Measurements from ENCODE around the gene ENTPD5.
A peak's percentile ranks its signal among the peaks of the same experiment; 100 is the strongest.
"Not testable (repeated sequence)": the region's sequence is repeated elsewhere in the genome, so short reads cannot be mapped to it uniquely, and the experiment has no call there.

The ENTPD5 gene, protein sequence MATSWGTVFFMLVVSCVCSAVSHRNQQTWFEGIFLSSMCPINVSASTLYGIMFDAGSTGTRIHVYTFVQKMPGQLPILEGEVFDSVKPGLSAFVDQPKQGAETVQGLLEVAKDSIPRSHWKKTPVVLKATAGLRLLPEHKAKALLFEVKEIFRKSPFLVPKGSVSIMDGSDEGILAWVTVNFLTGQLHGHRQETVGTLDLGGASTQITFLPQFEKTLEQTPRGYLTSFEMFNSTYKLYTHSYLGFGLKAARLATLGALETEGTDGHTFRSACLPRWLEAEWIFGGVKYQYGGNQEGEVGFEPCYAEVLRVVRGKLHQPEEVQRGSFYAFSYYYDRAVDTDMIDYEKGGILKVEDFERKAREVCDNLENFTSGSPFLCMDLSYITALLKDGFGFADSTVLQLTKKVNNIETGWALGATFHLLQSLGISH

DNA sequence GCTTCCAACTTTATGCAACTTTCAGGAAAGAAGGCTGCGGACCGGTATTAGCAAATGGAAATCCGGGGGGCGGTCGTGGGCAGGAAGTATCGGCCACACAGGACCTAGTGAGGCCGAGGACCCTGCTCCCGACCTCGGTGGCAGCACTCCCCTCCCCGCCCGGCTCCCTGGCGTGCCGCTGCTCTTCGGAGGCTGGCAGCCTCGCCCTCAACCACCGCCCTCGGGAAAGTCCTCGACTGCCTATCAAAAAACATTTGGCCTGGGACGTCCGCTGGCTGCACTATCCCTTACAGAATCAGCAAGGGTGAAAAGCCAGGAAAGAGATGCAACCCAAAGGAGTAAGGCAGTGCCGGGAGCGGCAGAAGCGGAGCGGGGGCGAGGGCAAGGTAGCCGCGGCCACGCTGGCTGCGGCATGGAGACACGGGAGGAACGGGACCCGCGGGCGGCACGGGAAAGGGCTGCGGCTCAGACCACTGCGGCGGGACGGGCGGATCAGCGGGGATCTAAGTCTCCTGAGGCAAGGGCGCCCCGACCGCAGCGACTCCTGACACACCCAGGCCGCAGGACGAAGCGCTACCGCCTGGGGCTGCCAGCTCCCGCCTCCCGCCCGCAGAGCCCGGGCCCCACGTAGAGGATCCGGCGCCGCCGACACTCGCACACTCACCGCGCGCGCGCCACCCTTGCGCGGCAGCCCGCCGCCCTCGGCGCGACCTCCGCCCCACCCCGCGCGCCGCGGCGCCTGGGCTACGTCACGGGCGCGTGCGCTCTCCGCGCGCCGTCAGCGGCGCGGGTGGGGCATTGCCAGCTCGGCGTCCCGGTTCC, at the start of gene ENTPD5, which contains the start of gene BBOF1:
Gene ENTPD5 (minus strand): TSS at position 703 of the 822 bp plus-strand sequence. CDS start 31,186 bp downstream, outside the sequence.
Gene BBOF1 (plus strand): TSS at position 764 of the 822 bp plus-strand sequence. CDS start 130 bp downstream, outside the sequence.
- peak; percentile 84 for DNase-seq

DNA sequence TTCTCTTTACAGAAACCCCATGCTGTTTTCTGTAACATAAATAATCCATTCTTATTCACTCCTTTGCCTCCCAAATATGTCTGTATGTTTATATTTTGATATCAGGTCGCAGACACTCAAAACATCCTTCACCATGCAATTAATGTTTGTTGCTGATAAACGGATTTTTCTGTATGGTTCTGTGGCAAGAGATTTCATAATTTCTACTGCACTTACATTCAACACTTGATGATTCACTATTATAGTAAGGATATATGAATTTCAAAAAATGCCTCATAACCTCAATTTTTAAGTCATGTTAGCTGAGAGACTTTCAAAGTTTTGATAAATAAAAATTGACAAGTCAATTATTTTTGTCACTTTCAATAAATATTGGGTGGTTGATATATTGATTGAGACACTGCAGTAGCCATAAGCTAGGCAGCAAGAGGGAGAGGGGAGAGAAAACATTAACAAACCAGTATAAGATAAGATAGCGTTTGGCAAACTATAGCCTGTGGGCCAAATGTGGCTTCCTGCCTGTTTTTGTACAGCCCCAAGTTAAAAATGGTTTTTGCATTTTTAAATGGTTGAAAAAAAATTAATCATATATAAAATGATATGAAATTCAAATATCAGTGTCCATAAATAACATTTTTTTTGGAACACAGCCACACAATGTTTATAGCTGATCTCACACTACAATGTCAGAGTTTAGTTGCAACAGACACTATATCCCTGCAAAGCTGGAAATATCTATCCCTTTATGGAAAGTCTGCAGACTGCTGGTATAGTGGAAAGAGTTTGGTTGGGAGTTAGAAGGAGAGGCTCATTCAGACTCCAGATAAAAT, 46.9 kb upstream of the ENTPD5 start:
- DNase-seq, result no peak

DNA sequence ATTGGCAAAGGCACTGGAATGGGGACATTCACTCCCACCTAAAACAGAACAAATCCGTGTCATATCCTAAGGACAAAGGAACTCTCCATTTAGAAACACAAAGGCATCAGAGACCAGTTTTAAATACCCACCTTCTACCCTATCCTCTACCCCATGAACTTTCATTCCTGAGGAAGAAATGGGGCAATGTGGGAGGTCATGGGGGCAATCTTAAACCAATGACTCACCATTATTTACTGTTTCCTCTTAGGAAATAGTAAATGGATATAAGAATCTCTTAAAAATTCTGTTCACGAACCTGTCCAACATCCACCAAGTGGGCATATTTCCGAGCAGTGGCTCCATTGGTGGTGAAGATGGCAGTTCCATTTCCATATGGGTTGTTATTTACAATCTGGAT, 45.8 kb upstream of the ENTPD5 start:
- DNase-seq, result no peak

DNA sequence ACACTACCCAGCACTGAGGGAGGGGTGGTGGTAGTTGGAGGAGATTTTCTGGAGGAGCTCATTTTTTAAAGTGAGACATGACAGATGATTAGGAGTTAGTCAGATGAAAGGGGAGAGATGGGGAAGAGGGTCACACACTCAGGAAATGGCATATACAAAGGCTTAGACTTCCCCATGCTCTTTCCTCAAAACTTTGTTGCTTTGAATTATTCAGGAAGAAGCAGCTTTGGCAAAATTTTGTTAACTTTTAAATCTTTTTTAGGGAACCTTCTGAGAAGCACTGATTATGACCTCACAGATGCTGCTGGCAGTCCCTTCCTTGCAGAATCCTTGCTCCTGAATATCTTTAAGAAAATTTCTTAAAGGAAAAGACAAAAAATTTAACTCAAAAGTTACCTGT, 45.3 kb upstream of the ENTPD5 start:
- DNase-seq, result no peak

DNA sequence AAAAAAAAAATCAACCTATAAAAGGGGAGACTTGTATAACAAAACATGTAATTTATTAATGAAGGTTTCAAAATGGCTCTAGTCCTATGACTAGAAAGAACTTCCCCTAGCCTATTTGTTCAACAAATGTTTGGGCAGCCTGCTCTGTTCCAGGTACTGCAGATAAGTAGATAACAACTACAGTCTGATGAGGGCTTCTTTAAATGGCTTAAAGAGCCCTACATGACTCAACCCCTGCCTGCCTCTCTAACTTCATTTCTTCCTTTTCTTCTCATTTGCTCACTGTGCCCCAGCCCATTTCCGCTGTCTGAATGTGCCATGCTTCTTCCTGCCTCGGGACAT, 43.7 kb upstream of the ENTPD5 start:
- DNase-seq, result no peak

DNA sequence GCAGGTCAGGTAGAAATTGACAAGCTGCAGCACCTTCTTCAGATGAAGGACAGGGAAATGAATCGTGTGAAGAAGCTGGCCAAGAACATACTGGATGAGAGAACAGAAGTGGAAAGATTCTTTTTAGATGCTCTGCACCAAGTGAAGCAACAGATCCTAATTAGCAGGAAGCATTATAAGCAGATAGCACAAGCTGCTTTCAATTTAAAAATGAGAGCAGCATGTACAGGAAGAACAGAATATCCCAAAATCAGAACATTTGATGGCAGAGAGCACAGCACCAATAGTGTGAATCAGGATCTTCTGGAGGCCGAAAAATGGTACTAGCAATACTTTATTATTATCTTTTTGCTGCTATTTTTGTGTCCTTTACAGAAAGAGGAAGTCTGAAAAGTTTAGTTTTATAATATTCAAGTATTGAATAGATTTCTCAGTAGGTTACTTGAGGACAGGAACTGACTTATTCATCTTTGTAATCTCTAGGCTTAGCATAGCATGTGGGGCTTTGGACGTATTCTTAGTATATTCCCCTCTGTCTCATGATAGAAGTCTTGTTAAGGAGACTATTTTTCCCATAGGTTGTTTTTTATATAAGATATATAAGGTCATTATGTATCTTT, 30.9 kb upstream of the ENTPD5 start:
- DNase-seq, result no peak

DNA sequence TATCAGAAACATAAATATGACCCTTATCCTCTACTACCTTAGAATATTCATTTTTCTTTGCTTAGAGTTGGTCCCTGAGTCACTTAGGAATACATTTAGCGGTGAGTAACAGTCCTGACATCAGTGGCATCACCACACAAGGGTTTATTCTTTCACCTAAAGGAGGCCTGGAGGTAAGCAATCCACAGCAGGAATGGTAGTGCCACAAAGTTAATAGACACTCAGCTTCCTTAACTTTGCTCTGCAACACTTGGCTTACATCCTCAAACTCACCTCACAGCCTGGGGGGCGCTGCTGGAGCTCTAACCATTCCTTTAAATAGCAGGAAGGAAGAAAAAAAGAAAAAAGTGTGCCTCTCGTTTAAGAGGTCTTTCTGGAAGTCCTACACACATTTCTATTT, 29.2 kb upstream of the ENTPD5 start:
- DNase-seq, result no peak

DNA sequence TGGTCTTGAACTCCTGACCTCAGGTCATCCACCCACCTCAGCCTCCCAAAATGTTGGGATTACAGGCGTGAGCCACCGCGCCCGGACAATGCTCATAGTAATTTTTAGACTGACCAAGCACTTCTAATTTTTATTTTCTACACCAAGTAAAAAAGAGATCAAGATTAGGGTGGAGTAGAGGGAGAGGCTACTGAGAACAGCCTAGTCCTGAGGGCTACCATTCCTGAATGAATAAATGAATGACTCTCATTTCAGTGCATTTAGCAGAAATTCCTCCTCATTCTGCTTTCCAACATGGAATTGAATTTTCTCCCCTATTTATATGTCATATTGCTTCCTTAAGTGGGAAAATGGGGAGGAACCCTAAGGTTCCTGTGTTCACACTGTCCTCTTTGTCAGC, 26.4 kb upstream of the ENTPD5 start:
- DNase-seq, result no peak

DNA sequence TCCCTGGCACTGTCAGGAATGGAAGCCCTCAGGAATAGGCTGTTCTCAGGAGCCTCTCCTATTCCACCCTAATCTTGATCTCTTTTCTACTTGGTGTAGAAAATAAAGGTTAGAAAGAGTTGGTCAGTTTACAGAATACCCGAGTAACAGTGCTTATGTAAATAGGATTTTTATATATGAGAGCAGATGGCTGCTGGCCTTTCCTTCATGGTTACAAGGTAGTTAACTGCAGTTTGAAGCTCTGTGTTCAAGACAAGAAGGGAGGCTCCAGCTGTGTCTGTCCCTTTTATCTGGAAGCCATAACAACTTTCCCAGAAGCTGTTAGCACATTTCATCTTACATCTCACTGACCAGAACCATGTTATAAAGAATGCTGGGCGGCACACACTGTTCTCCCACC, 23.2 kb upstream of the ENTPD5 start:
- DNase-seq, result no peak

DNA sequence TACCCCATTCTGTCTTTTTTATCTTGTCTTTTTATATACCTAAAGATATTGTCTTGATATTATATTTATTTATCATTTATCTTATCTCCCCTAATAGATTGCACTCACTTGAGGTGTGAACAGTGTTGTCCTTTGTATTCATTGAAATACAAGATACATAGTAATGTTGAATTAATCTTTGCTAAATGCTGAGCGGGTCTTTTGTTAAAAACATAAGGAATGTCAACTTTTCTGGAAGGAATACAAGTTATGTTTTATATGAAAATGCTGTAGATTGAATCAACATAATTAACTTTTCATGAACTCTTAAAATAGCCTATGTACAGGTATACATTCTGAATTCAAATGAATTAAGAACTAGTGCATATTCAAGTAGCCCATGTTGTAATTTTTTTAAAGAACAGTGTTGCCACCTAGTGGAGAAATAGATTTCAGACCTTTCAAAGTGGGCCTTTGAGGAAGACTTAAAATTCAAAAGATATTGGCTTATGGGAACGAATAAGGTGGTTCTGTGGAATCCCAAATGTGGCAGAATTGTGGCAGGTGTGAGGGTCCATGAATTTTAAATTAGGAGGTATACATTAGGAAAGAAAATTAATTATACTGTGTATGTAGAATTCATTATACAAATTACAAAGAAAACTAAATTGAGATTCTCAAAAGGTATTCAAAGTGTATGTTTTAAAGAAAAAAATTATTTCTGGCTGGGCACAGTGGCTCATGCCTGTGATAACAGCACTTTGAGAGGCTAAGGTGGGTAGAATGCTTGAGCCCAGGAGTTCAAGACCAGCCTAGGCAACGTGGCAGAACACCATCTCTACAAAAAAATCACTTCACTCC, 19.2 kb upstream of the ENTPD5 start:
- no peak for DNase-seq

DNA sequence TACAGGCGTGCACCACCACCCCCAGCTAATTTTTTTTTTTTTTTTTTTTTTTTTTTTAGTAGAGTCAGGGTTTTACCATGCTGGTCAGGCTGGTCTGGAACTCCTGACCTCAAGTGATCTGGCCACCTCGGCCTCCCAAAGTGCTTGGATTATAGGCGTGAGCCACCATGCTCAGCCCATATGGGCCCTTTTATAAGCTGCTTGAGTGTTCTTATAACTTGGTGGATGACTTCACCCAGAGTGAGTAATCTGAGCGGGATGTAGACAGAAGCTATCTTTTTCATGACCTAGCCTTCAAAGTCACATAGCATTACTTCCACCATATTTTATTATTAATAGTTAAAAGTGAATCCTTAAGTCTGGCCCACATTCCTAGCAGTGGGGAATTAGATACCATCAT, 16.5 kb upstream of the ENTPD5 start:
- no peak for DNase-seq

DNA sequence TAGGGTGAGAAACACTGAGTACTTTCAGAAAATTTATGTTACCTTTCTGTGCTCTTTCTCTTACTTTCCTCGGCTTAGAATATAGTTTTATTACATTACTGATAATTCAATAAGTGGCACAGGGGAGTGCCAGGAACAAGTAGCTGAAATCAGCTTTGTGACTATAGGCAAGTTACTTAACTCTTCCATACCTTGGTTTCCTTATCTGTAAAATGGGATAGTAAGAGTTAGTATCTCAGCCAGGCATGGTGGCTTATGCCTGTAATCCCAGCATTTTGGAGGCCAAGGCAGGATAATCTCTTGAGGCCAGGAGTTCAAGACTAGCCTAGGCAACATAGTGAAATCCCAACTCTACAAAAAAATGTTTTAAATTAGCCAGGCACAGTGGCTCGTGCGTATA, 15.5 kb upstream of the ENTPD5 start:
- DNase-seq, result no peak

DNA sequence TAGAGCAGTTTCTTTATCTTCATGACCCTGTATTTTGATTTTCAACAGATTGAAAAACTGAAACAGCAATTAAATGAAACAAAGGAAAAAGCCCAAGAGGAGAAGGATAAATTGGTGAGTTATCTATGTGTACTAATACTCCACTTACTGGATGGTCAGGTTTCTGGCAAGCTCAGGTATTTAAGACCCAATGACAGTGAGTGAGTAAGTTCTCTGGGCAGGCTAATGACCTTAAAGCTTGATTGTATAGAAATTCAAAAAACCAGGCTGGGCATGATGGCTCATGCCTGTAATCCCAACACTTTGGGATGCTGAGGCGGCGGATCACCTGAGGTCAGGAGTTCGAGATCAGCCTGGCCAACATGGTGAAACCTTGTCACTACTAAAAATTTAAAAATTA, 10.0 kb upstream of the ENTPD5 start:
- no peak for DNase-seq

DNA sequence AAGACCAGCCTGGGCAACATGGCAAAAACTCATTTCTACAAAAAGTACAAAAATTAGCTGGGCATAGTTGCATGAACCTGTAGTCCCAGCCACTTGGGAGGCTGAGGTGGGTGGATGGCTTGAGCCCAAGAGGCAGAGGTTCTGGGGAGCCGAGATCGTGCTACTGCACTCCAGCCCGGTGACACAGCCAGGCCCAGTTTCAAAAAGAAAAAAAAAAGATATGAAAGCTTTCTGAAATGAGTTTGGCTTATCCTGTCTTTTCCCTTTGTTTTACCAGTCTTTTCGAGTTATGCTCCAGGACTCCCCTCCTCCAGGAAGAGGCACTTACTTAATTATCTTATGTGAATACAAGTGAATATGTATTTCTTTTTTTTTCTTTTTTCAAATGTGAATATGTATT, 3.3 kb upstream of the ENTPD5 start:
- DNase-seq, result no peak

DNA sequence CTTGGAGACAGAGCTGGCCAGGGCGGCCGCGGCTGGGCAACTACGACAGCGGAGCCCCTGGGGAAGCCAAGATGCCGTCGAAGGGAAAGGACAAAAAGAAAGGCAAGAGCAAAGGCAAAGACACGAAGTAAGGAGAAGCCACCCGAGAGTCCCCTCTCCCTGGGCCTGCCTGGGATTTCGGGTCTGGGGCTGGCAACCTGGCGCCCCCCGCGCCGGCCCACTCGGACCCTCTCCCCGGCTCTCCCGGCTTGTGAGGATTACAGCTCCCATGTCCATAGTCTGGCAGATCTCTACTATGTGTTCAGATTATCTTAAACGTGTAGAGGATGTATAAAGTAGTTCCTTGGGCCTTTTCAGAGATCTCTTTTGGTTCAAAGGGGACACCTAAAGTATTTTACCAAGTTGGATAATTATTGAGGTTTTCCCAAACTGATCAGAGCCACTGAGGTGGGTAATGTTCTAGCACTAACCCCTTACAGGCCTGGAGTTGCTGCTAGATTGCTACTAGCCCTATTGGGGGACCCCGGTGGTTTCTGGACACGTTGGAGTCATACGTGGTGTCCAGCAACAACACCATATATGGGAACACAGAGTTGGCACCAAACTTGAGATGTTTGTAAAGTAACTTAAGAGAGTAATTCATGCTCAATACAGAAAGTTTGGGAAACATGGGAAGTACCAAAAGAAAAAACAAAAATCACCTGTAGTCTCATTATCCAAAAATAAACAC, 485 bp upstream of the ENTPD5 start:
- DNase-seq, result no peak

DNA sequence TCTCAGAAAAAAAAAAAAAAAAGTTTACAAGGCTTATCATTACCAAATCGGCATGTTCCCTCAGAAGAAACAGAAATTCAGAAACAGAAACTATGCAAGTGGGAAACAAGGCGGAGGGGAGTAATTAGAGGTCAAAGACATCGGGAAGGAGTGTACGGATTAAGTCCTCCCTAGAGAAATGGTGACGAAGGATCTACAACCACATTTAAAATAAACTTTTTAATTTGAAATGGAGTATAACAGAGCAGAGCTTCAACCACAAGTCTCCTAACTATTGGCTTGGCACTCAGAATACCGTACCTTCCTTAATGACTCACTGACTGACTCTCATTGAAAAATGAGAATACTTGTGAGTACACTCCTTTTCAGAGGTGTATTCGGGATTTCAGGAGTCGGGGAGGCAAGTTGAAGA, 908 bp downstream of the ENTPD5 start:
- DNase-seq, result no peak

DNA sequence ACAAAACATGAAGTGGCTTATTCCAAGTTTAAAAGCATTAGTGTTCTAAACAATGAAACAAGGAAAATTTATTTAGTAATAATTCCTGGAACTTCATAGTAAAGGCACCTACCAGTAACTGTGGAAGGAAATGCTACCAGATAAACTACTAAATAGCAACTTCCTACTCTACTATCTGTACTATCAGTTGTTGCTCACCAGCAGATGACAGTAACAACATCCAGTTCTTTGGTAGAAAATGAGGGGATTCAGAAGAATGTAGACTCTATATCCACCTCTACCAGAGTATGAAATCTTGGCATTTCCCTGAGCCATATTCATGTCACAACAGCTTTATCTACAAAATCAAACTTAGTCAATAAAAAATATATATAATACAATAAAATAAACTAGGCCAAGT, 3.1 kb downstream of the ENTPD5 start:
- DNase-seq, result no peak

DNA sequence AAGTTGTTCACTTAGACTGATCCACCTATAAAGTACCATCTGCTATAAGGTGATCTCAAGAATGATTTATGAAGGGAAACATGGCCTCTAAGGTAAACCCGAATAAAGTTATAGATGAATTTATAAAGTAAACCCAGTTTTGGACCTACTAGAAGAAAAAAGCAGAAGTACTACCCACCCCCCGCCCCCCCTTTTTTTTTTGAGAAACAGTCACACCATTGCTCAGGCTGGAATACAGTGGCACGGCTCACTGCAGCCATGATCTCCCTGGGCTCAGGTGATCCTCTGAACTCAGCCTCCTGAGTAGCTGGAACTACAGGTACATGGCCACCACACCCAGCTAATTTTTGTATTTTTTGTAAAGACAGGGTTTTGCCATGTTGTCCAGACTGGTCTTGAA, 3.9 kb downstream of the ENTPD5 start:
- no peak for DNase-seq

DNA sequence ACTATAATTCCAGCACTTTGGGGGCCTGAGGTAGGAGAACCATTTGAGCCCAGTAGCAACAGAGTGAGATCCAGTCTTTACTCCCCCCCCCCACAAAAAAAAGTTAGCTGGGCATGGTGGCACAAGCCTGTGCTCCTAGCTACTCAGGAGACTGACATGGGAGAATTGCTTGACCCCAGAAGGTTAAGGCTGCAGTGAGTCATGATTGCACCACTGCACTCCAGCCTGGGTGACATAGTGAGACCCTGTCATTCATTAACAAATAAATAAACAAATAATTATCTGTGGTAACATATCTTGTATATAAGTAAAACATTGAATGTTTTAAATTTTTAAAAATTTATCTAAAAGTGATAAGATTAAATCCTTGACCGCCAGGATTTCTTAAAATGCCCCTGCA, 4.8 kb downstream of the ENTPD5 start:
- no peak for DNase-seq

DNA sequence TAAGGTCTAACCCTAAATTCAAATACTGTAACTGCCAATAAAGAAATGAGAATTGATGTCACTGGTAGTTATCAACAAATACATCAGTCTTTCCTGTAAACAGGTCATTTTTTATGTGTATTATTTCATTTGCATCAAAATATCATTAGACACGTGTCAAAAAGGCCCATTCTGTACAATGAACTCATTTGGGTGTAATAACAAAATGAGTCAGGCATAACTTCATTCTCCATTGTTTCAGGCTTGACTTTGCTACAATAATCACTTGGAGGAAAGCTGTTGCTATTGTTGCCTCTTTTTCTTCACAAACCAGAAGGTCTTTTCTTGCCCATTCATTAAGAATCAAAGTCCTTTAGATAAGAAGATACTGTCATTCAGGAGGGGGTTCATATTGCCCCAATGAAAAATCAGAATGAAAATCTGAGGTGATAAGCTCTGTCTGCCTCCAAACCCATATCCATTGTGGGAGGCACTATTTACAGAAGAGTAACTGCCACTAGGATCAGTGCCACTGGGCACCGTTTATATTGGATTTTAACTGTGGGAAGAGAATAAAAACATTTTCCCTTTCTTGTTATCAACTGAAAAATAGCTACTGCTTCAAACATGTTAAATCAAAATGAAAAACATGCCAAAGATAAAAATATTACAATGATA, 10.1 kb downstream of the ENTPD5 start:
- no peak for DNase-seq

DNA sequence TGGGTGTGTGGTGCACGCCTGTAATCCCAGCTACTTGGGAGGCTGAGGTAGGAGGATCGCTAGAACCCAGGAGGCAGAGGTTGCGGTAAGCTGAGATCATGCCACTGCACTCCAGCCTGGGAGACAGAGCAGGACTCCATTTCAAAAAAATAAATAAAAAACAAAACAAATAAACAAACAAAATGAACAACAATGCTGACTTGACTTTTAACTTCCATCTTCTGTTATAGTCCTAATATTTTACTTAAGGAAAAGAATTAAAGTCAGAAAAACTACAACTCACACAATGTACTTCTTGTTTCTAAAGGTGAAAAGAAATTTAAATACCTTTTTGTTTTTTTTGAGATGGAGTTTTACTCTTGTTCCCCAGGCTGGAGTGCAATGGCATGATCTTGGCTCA, 13.4 kb downstream of the ENTPD5 start:
- DNase-seq, result not testable (repeated sequence)
